Measurements from ENCODE around the gene DVL1.

DNA sequence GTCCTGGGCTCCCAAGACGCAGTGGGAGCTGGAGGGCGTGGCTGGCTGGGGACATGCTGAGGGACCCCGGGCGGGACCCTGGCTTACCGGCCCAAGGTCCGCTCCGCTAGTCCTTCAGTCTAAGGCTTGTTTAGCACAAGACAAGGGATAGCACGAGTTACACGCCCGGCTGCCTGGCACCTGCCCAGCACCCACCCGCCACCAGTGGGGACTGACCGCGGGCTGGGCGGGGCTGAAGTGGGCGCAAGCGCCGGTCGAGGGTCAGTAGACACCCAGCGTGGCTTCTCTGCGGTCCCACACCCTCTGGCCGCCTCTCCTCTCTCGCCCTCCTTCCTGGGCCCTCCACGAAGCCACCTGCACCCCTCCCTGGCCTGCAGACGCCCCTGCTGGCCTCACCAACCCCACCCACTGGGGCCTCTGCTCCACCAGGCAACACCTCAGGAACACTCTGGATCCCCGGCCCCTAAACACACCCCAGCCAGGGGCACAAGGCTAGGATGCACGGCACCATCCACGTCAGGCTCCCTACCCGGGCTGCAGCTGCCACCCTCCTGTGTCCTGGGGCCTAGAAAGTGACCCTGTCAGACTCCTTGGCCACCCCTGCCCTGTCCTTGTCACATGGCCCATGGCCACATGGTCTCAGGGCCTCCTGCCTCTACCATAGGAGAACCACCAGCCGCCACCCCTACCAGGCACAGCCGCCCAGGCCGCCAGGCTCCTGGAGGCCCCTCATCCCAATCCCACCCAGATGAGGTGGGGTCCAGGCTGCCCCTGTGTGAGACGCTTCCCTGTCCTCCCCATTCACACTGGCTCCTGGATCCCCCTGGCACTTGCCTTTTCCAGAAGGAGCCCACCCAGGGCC lies 12.1 kb downstream of the DVL1 start:
- TF ChIP-seq EZH2 (IDR thresholded peaks at IDR 0.05; ENCODE audit: borderline replicate concordance, insufficient read depth, low read length, poor library complexity, severe bottlenecking): no peak
- TF ChIP-seq, protein P1, sequence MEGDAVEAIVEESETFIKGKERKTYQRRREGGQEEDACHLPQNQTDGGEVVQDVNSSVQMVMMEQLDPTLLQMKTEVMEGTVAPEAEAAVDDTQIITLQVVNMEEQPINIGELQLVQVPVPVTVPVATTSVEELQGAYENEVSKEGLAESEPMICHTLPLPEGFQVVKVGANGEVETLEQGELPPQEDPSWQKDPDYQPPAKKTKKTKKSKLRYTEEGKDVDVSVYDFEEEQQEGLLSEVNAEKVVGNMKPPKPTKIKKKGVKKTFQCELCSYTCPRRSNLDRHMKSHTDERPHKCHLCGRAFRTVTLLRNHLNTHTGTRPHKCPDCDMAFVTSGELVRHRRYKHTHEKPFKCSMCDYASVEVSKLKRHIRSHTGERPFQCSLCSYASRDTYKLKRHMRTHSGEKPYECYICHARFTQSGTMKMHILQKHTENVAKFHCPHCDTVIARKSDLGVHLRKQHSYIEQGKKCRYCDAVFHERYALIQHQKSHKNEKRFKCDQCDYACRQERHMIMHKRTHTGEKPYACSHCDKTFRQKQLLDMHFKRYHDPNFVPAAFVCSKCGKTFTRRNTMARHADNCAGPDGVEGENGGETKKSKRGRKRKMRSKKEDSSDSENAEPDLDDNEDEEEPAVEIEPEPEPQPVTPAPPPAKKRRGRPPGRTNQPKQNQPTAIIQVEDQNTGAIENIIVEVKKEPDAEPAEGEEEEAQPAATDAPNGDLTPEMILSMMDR (IDR thresholded peaks at IDR 0.05; ENCODE audit: poor library complexity, severe bottlenecking): no peak
- no peak for TF ChIP-seq POLR2AphosphoS5 (IDR thresholded peaks at IDR 0.05)
- no peak for TF ChIP-seq TAF1 (IDR thresholded peaks at IDR 0.05; ENCODE audit: low read depth)
- TF ChIP-seq RAD21 (conservative IDR thresholded peaks at IDR 0.05): no peak
- no peak for TF ChIP-seq EP300 (conservative IDR thresholded peaks at IDR 0.05; ENCODE audit: poor library complexity, severe bottlenecking)
- TF ChIP-seq, protein P2, sequence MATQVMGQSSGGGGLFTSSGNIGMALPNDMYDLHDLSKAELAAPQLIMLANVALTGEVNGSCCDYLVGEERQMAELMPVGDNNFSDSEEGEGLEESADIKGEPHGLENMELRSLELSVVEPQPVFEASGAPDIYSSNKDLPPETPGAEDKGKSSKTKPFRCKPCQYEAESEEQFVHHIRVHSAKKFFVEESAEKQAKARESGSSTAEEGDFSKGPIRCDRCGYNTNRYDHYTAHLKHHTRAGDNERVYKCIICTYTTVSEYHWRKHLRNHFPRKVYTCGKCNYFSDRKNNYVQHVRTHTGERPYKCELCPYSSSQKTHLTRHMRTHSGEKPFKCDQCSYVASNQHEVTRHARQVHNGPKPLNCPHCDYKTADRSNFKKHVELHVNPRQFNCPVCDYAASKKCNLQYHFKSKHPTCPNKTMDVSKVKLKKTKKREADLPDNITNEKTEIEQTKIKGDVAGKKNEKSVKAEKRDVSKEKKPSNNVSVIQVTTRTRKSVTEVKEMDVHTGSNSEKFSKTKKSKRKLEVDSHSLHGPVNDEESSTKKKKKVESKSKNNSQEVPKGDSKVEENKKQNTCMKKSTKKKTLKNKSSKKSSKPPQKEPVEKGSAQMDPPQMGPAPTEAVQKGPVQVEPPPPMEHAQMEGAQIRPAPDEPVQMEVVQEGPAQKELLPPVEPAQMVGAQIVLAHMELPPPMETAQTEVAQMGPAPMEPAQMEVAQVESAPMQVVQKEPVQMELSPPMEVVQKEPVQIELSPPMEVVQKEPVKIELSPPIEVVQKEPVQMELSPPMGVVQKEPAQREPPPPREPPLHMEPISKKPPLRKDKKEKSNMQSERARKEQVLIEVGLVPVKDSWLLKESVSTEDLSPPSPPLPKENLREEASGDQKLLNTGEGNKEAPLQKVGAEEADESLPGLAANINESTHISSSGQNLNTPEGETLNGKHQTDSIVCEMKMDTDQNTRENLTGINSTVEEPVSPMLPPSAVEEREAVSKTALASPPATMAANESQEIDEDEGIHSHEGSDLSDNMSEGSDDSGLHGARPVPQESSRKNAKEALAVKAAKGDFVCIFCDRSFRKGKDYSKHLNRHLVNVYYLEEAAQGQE (IDR thresholded peaks at IDR 0.05; ENCODE audit: borderline replicate concordance): no peak
